GM21717 (cell line): ENCODE results near the gene COLEC11.

ENCODE experiments used
- ATAC-seq: cut with Tn5 transposase; IDR thresholded peaks from one replicate; pipeline ENCODE4 v1.9.1; 2021; ENCODE audit warnings: mild to moderate bottlenecking, moderate library complexity; ENCODE audit not compliant: unreplicated experiment

COLEC11 gene

DNA sequence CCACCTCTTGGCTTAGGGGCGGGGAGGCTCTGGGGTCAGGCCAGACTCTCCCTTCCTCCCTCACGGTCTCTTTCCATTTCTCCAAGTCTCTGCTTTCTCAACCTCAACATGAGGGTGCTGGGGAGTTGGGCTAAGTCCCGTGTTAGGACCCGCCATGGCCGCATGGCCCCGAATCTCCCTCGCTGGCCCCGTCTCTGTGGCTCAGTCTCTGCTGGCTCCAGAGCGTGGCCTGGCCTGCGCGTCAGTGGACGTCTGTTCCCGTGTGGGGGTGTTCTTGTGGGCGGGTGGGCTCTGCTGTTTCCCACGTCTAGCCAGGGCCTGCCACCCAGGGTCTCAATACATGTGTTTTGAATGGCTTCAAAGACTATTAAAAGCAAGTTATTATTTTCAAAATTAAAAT is 75.5 kb downstream of the COLEC11 start:
- no peak for ATAC-seq

DNA sequence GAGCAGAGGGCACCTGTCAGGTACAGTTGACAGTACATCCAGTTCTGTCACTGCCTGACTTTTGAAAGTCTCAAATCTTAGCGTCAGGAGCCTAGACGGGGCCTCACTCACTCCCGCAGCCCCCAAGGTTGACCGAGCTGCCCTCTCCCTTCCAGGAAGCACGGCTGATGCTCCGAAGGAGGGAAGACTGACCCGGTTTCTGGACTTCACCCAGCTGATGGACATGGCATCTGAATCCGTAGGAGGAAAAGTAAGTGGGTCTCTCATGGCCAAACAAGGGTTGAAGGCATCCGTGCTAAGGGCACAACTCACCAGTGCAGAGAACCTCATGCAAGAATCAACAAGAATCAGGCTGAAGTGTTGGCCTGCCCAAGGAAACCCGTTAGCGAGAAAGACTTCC is 76.0 kb downstream of the COLEC11 start:
- ATAC-seq: no peak

DNA sequence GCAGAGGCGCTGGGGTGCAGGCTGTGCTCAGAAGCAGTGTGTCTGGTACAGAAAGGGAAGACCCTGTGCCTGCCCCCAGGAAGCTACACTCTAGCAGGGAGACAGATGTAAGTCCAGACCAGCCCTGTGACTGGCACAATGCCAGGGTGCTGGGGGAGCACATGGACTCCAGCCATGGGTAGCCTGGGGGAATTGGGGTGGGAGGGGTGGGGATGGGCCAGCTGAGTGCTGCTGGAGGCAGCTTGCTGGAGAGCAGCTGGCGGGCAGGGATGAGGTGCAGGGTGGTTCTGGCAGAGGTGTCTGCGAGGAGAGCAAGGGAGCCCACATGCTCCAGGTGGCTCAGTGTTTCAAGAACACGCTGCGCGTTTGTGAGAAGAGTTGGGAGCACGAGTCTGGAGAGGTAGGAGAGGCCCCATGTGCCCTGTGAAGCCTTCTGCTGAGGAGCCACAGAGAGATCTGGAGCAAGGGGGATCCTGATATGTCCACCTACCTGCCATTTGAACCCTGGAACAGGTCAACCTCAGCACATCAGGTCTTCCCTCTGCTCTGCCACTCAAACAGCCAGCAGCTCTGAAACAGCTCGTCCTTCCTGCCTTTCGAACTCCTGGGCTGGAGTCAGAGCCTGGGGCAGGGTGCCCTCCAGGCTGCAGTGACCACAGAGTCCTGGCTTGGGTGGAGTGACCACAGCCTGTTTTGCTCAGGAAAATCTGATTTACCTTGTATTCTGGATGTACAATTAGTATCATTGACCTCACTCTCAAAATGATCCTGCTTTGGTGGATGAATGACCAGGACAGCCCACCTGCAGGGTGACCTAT is 78.2 kb downstream of the COLEC11 start:
- no peak for ATAC-seq

DNA sequence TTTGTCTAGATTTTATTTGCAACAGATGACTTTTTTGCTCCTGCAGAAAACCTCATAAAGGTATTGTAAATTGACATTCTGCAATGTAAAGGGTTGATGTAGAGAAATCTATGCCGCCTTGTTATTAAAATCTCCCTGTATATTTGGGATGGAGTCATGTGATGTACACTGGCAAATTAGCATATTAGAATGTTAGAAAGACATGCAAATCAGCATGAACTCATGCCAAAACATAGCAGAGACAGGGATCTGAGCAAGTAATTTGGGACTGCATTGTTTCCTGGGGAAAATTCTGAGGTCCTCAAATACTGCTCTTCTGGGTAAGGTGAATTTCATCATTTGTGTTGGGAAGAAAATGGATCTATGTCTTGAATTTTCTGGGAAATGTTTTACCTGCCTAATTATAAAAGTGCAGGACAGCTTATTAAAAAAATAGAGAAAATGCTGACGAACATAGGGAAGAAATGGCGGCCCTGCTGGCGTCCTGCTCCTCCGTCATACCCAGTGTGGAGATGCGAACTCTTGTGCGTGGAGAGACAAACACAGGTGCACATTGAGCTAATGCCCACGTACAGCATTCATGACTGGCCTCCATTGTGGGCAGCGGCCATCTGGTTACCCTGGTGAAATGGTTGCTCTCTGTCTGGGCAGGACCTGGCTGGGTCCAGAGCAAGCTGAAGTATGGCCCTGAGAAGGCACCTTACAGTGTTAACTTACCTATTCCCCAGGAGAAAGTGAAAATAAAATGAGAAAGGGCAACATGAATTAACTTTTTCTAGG is 79.3 kb downstream of the COLEC11 start:
- ATAC-seq: no peak

DNA sequence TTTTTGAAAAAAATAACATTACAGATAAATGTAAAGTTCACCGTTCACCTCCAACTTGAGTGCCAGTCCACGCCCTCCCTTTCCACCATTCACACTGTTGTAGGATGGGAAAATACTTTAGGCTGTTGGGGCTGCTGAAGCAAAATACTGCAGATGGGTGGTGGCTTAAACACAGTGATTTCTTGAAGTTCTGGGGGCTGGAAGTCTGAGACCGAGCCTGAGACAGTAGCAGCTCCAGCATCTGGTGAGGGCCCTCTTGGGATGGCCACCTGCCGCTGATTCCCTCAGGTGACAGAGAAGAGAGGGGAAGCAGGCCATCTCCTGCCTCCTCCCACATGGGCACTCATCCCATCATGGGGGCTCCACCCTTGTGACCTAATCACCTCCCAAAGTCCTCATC is 80.8 kb downstream of the COLEC11 start:
- ATAC-seq: no peak

DNA sequence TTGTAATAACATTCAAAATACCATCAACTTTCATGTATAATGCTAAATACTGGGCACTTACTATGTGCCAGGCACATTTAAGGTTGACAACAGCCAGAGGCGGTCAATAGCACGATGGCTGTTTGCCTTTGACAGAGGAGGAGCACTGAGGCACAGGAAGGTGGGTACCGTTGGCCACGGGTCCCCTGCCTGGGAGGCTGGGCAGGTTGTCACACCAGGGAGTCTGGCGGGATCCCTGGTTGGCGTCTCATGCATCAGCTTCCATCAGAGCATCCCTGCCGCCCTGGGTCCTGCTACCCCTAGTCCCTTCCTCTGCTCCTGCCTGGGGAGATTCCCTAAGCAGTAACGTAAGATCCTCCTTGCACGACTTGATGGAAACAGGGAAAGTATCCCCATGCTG is 82.5 kb downstream of the COLEC11 start:
- ATAC-seq: no peak

DNA sequence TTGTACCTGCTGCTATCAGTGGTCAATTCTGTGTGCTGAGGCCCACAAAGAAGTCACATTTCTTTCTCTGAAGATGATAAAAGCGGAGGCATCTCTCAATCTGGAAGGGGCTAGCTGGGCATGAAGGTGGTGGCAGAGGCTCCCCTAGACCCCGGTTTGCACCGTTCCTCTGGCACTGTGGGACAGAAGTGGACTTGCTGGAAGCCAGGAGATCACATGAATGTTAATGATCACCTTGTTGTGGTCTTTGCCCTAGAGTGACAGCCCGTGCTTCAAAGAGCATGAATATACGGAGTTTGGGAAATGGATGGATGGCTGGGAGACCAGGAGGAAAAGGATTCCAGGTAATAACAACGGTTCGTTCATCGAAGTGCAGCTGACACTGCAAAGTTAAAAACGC is 83.3 kb downstream of the COLEC11 start:
- ATAC-seq: no peak

DNA sequence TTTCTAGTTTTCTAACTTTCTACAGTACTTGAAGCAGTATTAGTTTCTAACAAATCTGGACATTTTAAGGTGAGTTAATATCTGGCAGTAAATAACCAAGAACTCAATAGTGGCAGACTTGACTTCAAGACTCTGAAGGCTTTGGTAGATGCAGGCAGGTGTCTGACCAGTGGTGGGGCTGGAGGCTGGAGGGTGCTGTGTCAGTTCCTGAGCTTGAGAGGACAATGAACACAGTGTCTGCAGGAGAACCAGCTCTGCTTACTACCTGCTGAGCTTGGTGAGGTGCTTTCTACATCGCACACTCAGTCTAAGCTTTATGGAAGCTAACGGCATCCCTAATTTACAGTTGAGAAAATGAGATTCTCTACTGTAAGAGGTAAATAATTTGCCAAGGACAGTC is 84.3 kb downstream of the COLEC11 start:
- no peak for ATAC-seq

DNA sequence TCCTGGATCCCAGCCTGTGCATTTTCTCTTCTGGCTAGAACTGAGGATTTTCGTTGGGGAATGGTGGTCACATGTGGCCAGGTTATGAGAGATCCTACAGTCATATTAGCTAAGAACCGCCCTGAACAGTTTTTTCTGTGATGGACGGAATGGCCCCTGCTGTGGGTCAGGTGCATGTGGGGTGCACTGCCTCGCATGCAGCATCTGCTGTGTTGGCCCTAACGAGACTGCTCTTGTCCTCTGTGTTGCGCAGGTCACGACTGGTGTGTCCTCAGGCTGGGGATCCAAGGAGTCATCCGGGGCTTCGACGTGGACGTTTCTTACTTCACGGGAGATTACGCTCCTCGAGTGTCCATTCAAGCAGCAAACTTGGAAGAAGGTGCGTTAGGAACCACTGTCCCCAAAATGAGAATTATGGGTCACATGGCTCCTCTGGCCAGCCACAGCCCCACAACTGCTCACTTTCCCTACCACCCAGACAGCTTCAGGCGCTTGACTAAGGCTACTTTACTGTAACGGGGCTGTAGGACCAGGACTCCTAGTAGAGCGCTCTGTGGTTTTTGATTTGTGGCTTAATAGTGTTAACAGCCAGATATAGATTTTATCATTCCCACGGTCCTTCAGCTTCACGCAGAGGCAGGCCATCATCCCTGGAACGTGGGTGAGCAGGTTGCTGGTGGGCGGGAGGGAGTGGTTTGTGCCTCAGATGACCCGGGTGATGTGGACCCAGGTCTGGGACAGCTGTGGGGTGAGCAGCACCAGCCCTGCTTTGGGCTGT is 84.9 kb downstream of the COLEC11 start:
- no peak for ATAC-seq

DNA sequence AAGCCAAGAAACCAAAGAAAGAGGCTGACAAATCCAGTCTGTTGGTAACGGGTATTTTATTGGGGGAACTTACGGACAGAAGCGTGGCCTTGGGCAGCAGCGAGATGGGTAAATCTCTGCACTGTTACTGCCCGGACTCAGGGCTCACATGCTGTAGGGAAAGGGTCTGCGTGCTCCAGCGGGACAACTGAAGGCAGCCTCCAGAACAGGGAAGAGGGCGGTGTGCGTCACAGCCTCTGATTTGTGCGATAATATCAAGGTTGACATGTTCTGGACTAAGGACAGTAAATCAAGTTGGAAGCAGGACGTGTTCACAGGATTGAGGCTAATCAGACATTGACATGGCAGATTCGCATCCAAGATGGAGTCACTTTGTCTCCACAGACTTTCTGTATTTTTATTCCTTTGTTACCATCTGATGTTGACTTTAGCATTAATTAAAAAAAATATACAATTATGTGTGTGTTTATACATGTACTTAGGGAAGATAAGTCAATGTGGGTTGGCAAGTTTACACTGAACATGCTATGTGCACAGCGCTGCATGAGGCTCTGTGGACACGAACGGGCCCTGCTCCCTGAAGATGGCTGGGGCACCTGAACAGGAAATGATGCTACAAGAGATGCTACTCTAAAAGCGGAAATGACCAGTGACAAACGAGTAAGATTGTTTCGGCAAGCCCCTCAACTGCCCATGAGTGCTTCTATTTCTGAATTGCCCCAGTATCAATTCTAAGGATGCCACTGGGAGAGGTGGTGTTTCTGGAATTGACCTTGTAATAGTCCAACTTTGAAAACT is 85.8 kb downstream of the COLEC11 start:
- no peak for ATAC-seq

DNA sequence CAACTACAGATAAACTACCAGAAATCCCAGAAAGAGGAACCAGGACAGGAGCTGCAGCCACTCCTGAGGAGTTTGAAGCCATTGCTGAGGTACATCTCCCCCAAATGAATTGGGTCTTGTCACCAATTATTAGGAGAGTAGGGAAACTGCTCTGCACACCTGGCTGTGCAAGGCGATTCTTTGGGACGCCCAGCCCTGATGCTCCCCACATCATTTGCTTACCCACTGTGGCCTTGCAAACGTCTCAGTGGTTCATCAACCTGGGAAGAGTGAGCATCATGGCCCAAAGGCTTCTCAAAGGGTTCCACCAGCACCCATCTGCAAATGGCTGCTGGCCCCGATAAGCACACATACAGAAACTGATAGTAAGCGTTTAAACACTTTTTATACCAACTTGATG is 86.7 kb downstream of the COLEC11 start:
- no peak for ATAC-seq

DNA sequence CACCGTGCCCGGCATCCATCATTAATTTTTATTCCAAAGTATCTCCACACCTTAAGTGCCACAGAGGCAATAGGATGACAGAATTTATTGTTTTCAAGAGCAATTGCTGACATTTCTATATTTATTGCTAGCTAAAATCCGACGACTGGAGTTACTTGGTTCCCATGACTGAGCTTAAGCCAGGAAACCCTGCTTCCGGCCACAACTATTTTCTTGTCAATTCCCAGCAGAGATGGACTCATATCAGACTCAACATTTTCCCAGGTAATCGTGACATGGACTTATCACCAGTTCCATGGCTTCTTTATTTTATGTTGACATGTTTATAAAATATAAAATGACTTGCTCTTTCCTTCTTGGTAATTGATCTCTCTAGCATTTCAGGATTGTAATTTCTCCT is 87.9 kb downstream of the COLEC11 start:
- ATAC-seq: no peak

DNA sequence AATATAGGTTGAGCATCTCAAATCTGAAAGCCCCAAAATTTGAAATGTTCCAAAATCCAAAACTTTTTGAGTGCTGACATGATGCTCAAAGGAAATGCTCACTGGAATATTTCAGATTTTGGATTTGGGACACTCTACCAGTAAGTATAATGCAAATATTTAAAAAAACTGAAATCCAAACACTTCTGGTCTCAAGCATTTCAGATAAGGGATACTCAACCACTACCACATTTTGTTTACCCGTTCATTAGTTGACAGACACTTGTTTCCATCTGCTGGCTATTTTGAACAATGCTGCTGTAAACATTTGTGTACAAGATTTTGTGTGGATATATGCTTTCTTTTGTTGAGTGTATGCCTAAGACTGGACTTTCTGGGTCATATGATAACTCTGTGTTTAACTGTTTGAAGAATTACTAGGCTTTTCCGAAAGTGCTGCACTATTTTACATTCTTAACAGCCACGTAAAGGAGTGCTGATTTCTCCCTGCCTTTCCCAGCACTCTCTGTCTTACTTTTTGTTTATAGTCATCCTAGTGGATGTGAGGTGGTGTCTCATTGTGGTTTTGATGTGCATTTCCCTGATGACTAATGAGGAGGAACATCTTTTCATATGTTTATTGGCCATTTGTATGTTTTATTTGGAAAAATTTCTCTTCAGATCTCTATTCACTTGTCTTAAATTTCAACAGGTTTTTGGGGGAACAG is 89.0 kb downstream of the COLEC11 start:
- no peak for ATAC-seq

DNA sequence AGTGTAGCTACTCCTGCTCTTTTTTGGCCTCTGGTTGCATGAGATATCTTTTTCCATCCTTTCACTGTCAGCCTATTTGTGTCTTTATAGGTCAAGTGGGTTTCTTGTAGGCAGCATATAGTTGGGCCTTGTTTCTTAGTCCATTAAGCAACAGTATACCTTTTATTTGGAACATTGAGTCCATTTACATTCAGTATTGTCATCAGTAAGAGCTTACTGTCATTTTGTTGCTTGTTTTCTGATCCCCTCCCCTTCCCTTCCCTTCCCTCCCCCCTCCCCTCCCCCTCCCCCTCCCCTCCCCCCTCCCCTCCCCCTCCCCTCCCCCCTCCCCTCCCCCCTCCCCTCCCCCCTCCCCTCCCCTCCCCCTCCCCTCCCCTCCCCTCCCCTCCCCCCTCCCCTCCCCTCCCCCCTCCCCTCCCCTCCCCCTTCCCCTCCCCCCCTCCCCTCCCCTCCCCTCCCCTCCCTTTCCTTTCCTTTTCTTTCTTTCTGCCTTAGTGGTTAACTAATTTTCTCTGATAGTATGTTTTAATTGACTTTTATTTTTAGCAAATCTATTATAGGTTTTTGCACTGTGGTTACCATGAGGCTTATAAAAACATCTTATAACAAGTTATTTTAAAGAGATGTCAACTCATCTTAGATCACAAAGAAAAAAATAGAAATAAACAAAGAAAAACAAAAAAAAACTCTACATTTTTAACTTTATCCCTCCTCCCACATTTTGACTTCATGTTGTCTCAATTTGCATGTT is 95.3 kb downstream of the COLEC11 start:
- ATAC-seq: no peak

DNA sequence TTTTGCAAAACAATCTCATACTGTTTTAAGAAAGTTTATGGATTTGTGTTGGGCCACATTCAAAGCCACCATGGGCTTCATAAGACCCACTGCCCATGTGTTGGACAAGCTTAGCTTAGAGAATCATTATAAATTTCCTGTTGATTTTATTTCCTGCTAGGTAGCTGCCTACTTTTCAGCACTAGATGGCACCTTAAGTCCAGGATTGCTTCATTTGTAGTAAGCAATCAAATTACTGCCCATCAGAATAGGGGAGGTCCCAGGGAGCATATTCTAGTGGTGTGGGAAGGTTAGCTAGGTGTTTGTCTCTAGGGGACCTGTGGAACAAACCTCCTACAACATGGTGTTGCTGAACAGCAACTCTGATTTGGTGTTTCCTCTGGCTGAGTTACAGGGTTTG is 97.5 kb downstream of the COLEC11 start:
- ATAC-seq: no peak
